ENCODE results near the gene CACNA1C.

Gene CACNA1C

DNA sequence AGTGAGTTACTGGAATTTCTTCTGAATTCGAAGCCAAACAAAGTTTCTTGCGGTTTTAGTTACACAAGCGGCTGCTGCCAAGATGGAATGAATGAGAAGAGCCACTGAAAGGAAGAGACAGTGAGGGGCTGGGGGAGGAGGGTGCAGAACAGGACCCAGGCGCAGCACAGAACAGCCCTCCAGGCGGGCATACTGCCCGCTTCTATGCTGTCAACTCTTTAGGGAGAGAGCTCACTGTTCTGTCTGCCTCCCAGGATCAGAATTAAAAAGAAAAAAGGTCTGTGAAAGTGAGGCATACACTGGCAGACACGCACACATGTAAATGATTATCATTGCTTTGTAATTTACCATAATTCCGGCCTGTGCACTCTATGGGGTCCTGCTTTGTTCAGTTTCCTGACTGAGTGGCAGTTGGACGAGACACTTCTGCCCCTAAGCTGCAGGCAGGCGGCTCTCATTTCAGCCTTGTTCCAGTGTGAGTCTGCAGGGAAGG lies 231.6 kb downstream of the CACNA1C start:
- DNase-seq, result peak in 1 of 4 experiments; percentile 16

DNA sequence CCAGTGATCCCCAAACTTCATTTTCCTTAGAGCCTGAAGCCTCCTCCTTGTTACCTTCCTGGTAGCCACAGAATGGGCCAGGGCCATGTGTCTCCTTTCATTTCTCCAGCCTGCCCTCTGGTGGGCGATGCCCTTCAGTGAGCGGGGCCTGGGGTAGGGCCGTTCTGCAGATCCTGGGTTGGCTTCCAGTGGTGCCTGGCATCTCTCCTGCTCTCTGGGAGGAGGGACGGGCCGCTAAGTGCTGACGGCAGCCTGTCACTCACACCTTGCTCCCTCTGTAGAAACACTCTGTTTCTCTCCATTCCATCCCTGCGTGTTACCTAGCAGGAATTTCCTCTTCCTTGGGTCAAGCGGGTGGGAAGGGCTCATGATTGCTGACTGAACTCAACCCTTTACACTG lies 232.1 kb downstream of the CACNA1C start:
- peak; percentile 71 to 82 (median 76) for DNase-seq

GRCh38 chr12:2285462-2285861 lies 232.7 kb downstream of the CACNA1C start:
- DNase-seq, result no peak

GRCh38 chr12:2286047-2286446 lies 233.3 kb downstream of the CACNA1C start:
- DNase-seq, result no peak

- no peak for DNase-seq
These were observed 233.8 kb downstream of the CACNA1C start for GRCh38 chr12:2286461-2287131.

DNA sequence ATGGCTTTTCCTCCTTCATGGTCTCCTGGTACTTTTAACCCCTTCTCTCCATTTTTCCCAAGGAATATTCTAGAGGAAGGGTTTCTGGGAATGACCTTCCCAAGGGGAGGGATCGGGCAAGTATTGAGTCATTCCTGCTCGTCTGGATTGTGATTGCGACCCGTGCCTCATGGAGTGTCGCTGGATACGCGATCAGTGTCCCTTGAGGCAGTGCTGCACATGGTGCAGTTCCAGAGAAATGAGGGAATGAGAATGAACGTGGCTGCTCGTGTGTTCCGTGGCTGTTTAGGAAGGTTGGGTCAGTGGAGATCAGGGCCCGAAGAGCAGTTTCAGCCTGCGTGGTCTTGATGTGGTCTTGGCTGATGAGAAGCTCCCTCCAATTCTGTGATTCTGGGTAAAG lies 234.4 kb downstream of the CACNA1C start:
- no peak for DNase-seq

GRCh38 chr12:2287589-2287988 lies 234.8 kb downstream of the CACNA1C start:
- DNase-seq, result no peak

DNA sequence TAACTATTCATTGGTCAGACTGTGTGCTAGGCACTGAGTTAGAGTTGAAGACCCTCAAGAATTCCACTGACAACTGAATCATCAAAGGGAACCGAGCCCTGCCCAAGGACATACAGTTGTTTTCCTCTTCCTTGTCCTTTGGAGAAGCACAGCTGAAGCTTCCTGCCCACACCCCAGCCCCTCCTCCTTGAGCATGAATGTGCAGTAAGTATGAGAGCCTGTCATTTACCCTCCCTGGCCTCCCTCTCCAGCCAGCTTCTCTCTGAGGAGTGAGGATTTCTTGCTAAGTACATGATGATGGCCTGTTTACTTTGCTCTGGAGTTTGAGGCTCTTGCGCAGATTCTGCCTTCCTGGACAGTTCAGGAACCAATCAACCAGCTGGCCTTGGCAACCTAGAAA lies 235.2 kb downstream of the CACNA1C start:
- peak; percentile 67 to 79 (median 78) for DNase-seq

GRCh38 chr12:2288471-2288870 lies 235.7 kb downstream of the CACNA1C start:
- DNase-seq, result no peak

DNA sequence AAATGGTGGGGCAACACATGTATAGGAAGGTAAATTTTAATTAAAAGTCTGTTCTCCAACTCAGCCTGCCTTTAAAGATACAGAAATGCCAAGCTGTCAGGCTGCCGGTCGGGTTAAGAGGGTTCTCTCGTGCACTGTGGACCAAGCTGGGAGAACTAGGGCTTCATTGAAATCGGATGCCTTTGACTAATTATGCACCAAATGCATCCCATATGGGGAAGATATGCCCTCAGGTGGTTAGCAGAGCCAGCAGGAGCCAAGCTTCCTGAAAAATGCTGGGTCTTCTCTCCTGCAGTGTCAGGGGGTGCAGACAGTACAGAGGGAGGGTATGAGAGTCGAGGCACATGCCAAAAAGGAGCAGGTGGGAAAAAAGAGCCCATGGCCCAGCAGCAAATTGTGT lies 236.1 kb downstream of the CACNA1C start:
- no peak for DNase-seq

DNA sequence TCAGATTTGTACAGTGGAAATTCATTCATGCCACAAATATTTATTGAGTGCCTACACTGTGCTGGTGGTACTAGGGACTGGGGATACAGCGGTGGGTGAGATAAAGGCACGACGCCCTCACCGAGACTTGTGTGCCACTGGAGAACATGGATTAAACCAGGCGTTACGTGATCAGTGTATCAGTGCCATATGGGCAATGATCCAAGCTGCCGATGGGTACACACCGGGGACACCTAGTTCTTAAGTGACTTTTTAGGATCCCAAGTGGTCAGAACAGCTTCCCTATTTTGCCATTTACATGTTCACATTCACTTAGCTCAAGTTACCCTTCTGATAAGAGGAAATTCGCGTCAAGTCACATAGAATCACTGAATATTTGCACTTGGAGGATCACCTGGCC lies 236.7 kb downstream of the CACNA1C start:
- peak in 2 of 4 experiments; percentile 10 to 38 for DNase-seq

GRCh38 chr12:2290091-2290490 lies 237.3 kb downstream of the CACNA1C start:
- DNase-seq, result no peak

GRCh38 chr12:2290516-2291065 lies 237.8 kb downstream of the CACNA1C start:
- peak in 2 of 4 experiments; percentile 5 to 17 for DNase-seq

- DNase-seq, result peak; percentile 69 to 73 (median 70)
These were observed 238.5 kb downstream of the CACNA1C start for GRCh38 chr12:2291182-2291832.

DNA sequence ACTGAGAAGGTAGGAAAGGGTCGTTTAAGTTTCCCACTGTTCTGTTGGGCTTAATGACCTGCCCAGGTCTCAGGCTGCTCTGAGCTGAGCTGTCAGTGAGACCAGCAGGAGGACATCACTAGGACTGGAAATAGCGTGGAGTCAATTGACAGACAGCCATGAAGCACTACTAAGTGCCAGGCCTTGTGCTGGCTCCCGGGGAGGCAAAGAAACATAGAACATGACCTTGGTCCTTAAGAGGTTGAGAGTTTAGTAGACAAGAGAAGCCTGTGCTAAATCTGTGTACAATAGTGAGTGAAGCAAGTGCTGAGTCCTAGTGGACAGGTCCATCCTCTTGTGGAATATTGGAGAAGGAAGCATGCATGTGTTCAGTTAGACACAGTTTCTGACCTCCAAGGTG lies 239.2 kb downstream of the CACNA1C start:
- DNase-seq, result no peak

DNA sequence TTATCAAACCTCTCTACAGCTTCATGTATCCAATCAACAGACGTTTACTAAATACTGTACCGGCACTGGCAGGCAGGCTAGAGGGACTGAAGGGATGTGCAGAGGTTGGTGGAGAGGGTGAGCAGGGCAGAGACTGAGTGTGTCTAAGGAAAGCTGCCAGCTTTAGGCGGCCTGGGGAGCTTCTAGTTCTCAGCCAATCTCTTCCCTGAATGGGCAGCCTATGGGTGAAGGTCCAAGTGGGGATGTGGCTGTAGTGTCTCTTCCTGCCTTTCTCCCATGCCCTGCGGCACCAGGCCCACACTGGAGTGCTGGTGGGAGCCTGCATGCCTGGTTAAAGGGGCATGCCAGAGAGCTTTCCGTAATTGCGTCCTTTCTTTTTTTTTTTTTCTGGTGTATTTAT lies 239.8 kb downstream of the CACNA1C start:
- no peak for DNase-seq

DNA sequence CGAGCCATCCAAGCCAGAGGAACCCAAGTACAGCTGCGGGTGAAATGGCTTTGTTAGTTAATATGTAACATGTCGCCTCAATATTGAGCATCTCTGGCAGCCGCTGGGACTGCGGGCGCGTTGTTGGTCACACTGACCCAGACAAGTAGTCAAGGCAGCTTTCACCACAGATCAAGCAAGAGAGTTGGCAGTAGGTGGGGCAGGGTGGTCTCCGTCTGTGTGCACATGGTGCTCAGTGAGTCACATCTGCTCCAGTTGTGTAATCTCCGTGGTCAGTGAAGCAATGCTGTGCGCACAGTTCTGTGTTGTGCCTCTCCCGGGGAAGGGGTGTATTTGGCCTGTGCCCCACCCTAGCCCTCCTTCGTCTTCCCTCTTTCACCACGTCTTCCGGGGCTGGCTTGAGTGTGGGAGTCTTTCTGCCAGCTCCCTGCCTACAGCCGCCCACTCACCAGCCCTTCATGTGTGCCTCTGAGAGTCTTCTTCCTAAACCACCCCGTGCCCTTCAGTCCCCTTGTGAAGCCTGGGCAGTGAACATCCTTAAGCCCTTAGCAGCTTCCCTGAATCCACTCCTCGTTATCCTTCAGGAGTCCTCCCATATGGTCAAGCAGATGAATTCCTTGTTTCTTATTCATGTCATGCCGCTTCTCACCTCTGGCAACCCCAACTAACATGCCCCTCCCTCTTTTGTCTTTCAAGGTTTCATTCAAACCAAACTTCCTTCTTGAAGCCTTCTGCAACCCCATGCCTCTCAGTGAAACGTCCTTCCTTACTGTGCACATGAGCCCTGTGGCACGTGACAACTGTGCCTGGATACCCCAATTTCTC lies 242.1 kb downstream of the CACNA1C start:
- peak; percentile 79 to 89 (median 86) for DNase-seq

DNA sequence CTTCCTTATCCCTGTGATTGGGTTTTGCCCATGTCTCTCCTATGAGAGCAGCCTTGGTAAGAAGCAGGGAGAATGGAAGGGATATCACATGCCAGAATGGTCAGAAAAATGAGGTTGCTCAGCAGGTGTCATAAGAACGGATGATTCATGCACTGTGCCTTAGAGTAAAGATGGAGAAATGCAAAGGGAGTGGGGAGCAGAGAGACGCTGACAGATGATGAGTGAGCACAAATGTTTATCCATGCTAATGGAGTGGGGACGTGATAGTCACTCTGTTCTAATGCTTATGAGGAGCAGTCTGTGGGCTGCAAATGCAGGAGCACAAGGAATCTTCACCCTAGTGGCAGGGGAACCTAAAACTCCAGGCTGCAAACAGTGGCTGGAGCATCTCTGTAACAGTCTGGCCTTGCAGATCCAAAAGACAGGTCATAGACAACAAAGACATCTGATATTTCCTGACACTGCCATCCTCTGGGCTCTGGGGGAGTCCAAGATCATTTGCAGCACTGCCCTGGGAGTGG lies 243.2 kb downstream of the CACNA1C start:
- peak; percentile 75 to 93 (median 82) for DNase-seq

- no peak for DNase-seq
These were observed 244.2 kb downstream of the CACNA1C start for GRCh38 chr12:2297004-2297403.

DNA sequence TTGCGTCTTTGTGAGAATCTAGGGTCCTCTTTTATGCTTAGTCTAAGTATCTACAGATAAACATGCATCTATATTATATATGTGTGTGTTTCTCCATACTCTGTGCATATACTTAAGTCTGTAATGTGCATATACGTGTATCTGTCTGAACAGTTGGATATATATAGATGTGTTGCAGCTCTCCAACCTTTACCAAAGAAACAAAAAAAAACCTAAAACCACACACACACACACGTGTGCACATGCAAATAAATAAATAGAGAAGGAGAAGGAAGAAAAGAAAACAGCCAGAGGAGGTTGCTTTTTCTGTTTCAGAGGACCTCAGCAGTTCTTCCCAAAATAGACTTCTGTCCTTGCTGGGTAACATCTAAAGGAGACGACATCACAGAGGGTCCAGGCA lies 244.9 kb downstream of the CACNA1C start:
- DNase-seq, result peak in 1 of 4 experiments; percentile 19

DNA sequence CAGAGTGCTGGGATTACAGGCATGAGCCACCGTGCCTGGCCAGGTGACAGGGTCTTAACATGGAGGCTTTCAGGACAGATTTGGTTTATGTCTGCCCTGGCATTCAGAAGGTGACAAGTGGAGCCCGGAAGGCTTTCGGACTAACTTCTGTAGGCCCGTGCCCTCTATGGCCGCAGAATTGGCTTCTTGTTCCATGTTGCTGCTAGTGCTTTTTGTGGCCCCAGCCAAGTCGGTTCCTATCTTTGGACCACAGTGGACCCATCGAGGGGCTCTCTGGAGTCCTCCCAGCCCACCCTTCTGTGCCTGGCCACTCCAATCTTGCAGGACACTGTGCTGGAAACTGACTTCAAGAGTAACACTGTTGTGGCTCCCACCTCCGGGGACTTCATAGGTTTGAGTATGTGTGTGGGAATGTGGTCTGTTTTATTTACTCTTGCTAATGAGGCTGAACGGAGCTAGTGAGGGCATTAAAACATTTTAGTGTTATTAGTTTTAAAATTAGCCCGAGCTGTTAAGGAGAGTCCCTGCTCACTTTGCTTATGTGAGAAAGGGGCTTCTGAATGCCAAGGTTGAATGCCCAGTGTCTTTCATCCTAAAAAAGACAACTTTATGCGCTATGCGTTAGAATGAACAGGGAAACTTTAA lies 245.9 kb downstream of the CACNA1C start:
- DNase-seq, result no peak

GRCh38 chr12:2299206-2299605 lies 246.4 kb downstream of the CACNA1C start:
- no peak for DNase-seq
